Trophoblast cell (in vitro differentiated cells and primary cell): ENCODE data around the gene LRRC59.

Source experiments
- DNase-seq, 2 donors: peaks; one replicate each; pipeline ENCODE4 v3.0.0-alpha.2; 2016
- H2AFZ ChIP-seq: 2 replicates; pipeline ENCODE4 v1.6.1; 2013; ENCODE audit warnings: low read length, moderate library complexity, mild to moderate bottlenecking; ENCODE audit not compliant: insufficient read depth, poor library complexity
- H2AK5ac ChIP-seq: 2 replicates; pipeline ENCODE4 v1.6.1; 2013; ENCODE audit warnings: mild to moderate bottlenecking, low read length
- H2BK120ac ChIP-seq: 2 replicates; pipeline ENCODE4 v1.6.1; 2013; ENCODE audit warnings: low read length, mild to moderate bottlenecking, moderate library complexity; ENCODE audit not compliant: insufficient read depth, poor library complexity
- H2BK12ac ChIP-seq: 2 replicates; pipeline ENCODE4 v1.6.1; 2013; ENCODE audit warnings: mild to moderate bottlenecking, low read length, moderate library complexity
- H2BK5ac ChIP-seq: 2 replicates; pipeline ENCODE4 v1.6.1; 2013; ENCODE audit warnings: low read length, low read depth, moderate library complexity, mild to moderate bottlenecking; ENCODE audit not compliant: poor library complexity
- H3K14ac ChIP-seq: 2 replicates; pipeline ENCODE4 v1.6.1; 2013; ENCODE audit warnings: mild to moderate bottlenecking, low read length
- H3K18ac ChIP-seq: 2 replicates; pipeline ENCODE4 v1.6.1; 2013; ENCODE audit warnings: mild to moderate bottlenecking, low read length
- H3K23ac ChIP-seq: 2 replicates; pipeline ENCODE4 v1.6.1; 2013; ENCODE audit warnings: low read length
- H3K27ac ChIP-seq: 2 replicates; pipeline ENCODE4 v1.5.1; 2013; ENCODE audit warnings: low read depth, mild to moderate bottlenecking, inconsistent platforms, low read length, moderate library complexity
- H3K27me3 ChIP-seq: 2 replicates; pipeline ENCODE4 v1.6.1; 2013; ENCODE audit warnings: inconsistent platforms, mild to moderate bottlenecking, low read length, moderate library complexity; ENCODE audit not compliant: insufficient read depth
- H3K36me3 ChIP-seq, 2 experiments: 1 replicate in 1 of 2; 2 replicates in 1 of 2; pipeline ENCODE4 v1.6.1; 2013; ENCODE audit warnings: low read length in 2 of 2, mild to moderate bottlenecking in 2 of 2, moderate library complexity in 1 of 2; ENCODE audit not compliant: insufficient read depth in 2 of 2, control insufficient read depth in 1 of 2
- H3K4ac ChIP-seq: 2 replicates; pipeline ENCODE4 v1.6.1; 2013; ENCODE audit warnings: low read depth, mild to moderate bottlenecking, low read length, moderate library complexity
- H3K4me1 ChIP-seq, 2 experiments: 1 replicate in 1 of 2; 2 replicates in 1 of 2; pipeline ENCODE4 v1.6.1; 2013; ENCODE audit warnings: low read length in 2 of 2, mild to moderate bottlenecking in 2 of 2, moderate library complexity in 1 of 2; ENCODE audit not compliant: insufficient read depth in 2 of 2, control insufficient read depth in 1 of 2
- H3K4me2 ChIP-seq: 2 replicates; pipeline ENCODE4 v1.6.1; 2013; ENCODE audit warnings: inconsistent platforms, mild to moderate bottlenecking, low read length, moderate library complexity
- H3K4me3 ChIP-seq: 2 replicates; pipeline ENCODE4 v1.5.1; 2013; ENCODE audit warnings: mild to moderate bottlenecking, low read depth, low read length, inconsistent platforms
- H3K79me1 ChIP-seq: one replicate; pipeline ENCODE4 v1.6.1; 2013; ENCODE audit warnings: low read length
- H3K79me2 ChIP-seq: 2 replicates; pipeline ENCODE4 v1.6.1; 2013; ENCODE audit warnings: low read length, mild to moderate bottlenecking; ENCODE audit not compliant: control insufficient read depth, insufficient read depth, poor library complexity
- H3K9ac ChIP-seq: 2 replicates; pipeline ENCODE4 v1.6.1; 2013; ENCODE audit warnings: mild to moderate bottlenecking, low read length
- H3K9me3 ChIP-seq: 2 replicates; pipeline ENCODE4 v1.6.1; 2013; ENCODE audit warnings: low read depth, mild to moderate bottlenecking, control low read depth, inconsistent platforms, low read length; ENCODE audit not compliant: insufficient read depth
- H4K12ac ChIP-seq: 2 replicates; pipeline ENCODE4 v1.6.1; 2013; ENCODE audit warnings: low read depth, mild to moderate bottlenecking, low read length, moderate library complexity
- H4K8ac ChIP-seq: 2 replicates; pipeline ENCODE4 v1.6.1; 2013; ENCODE audit warnings: low read depth, mild to moderate bottlenecking, low read length, moderate library complexity
- H4K91ac ChIP-seq: one replicate; pipeline ENCODE4 v1.6.1; 2013; ENCODE audit warnings: low read depth, mild to moderate bottlenecking, low read length, moderate library complexity
- WGBS: extraction: QIAGEN DNeasy Blood & Tissue Kit; methylation state at CpG from one replicate; pipeline ENCODE4 v1.1.7; 2013; ENCODE audit warnings: missing lambda C conversion rate; ENCODE audit not compliant: insufficient read length, insufficient coverage; ENCODE audit errors: extremely low coverage; 5-methylcytosine and 5-hydroxymethylcytosine counted together

The LRRC59 gene

GRCh38 chr17:50358177-50358576 is 39.1 kb downstream of the LRRC59 start:
- Histone ChIP-seq H2AFZ (no peak overlapping the region), H3K4me2 (no peak overlapping the region), H3K36me3 (peaks cover 59 to 71% of the 10 kb centered on the region in 2 experiments), H2BK5ac (no peak overlapping the region), H3K23ac (no peak overlapping the region), H4K12ac (no peak overlapping the region), H3K18ac (no peak overlapping the region), H3K27me3 (no peaks in the 10 kb centered on the region), H3K4me3 (no peak overlapping the region), H3K9ac (no peak overlapping the region), H3K9me3 (peaks cover 2% of the 10 kb centered on the region), H4K91ac (no peak overlapping the region), H3K79me1 (no peaks in the 10 kb centered on the region), H2BK12ac (no peak overlapping the region), H2BK120ac (no peak overlapping the region), H3K27ac (no peak overlapping the region), H3K4me1 (peaks cover 0 to under 1% of the 10 kb centered on the region in 2 experiments), H4K8ac (no peak overlapping the region), H3K79me2 (no peaks in the 10 kb centered on the region), H3K14ac (no peak overlapping the region), H2AK5ac (no peak overlapping the region), H3K4ac (no peak overlapping the region)
- no CpG with 5 or more reads among the region's 17 CpGs for WGBS
- DNase-seq = no peak

GRCh38 chr17:50356892-50357510 is 40.3 kb downstream of the LRRC59 start:
- Histone ChIP-seq H3K79me1 (no peaks in the 10 kb centered on the region), H3K4me3 (no peak overlapping the region), H3K9me3 (peaks cover 2% of the 10 kb centered on the region), H3K79me2 (no peaks in the 10 kb centered on the region), H2BK5ac (no peak overlapping the region), H4K8ac (no peak overlapping the region), H4K91ac (no peak overlapping the region), H3K4me2 (no peak overlapping the region), H3K23ac (no peak overlapping the region), H3K27ac (no peak overlapping the region), H3K4me1 (no peaks in the 10 kb centered on the region), H3K14ac (no peak overlapping the region), H3K18ac (no peak overlapping the region), H3K4ac (no peak overlapping the region), H2AK5ac (no peak overlapping the region), H2BK120ac (no peak overlapping the region), H2AFZ (no peak overlapping the region), H2BK12ac (no peak overlapping the region), H3K9ac (no peak overlapping the region), H4K12ac (no peak overlapping the region), H3K27me3 (no peaks in the 10 kb centered on the region), H3K36me3 (peaks cover 59 to 78% of the 10 kb centered on the region in 2 experiments)
- no peak for DNase-seq
- no CpG with 5 or more reads among the region's 12 CpGs for WGBS

- no peak overlapping the region for H3K9ac ChIP-seq
- H3K79me1 ChIP-seq = no peaks in the 10 kb centered on the region
- no peak overlapping the region for H3K23ac ChIP-seq
- DNase-seq = no peak
- no peaks in the 10 kb centered on the region for H3K79me2 ChIP-seq
- H3K4me2 ChIP-seq = no peak overlapping the region
- no peak overlapping the region for H3K27ac ChIP-seq
- H4K12ac ChIP-seq = no peak overlapping the region
- no peak overlapping the region for H3K14ac ChIP-seq
- H3K9me3 ChIP-seq = peaks cover 2% of the 10 kb centered on the region
- WGBS = no CpG with 5 or more reads among the region's 12 CpGs
- H4K8ac ChIP-seq = no peak overlapping the region
- no peak overlapping the region for H3K4me3 ChIP-seq
- no peak overlapping the region for H2BK5ac ChIP-seq
- H3K18ac ChIP-seq = no peak overlapping the region
- no peak overlapping the region for H2AK5ac ChIP-seq
- H3K4me1 ChIP-seq = no peaks in the 10 kb centered on the region
- H2BK120ac ChIP-seq = no peak overlapping the region
- H3K27me3 ChIP-seq = no peaks in the 10 kb centered on the region
- no peak overlapping the region for H4K91ac ChIP-seq
- no peak overlapping the region for H2AFZ ChIP-seq
- H3K36me3 ChIP-seq = peaks cover 58 to 80% of the 10 kb centered on the region in 2 experiments
- no peak overlapping the region for H2BK12ac ChIP-seq
- H3K4ac ChIP-seq = no peak overlapping the region
Measured at GRCh38 chr17:50356418-50356817, 40.9 kb downstream of the LRRC59 start.

GRCh38 chr17:50355701-50356341 is 41.5 kb downstream of the LRRC59 start:
- Histone ChIP-seq H3K4ac (no peak overlapping the region), H4K12ac (no peak overlapping the region), H3K23ac (no peak overlapping the region), H2BK120ac (no peak overlapping the region), H3K79me2 (no peaks in the 10 kb centered on the region), H3K14ac (no peak overlapping the region), H3K27me3 (no peaks in the 10 kb centered on the region), H4K91ac (no peak overlapping the region), H3K9me3 (peaks cover 2% of the 10 kb centered on the region), H3K9ac (no peak overlapping the region), H3K79me1 (no peaks in the 10 kb centered on the region), H3K4me3 (peak overlapping the region; percentile 25), H3K4me1 (no peaks in the 10 kb centered on the region), H2BK5ac (no peak overlapping the region), H4K8ac (no peak overlapping the region), H2AK5ac (no peak overlapping the region), H3K18ac (no peak overlapping the region), H3K27ac (no peak overlapping the region), H2AFZ (no peak overlapping the region), H2BK12ac (no peak overlapping the region), H3K4me2 (no peak overlapping the region), H3K36me3 (peaks cover 56 to 77% of the 10 kb centered on the region in 2 experiments)
- no CpG with 5 or more reads among the region's 20 CpGs for WGBS
- no peak for DNase-seq
